HG03280 (cell line): ENCODE results near the gene LRIT1.

Source experiments
- ATAC-seq: cut with Tn5 transposase; IDR thresholded peaks from one replicate; pipeline ENCODE4 v1.9.1; 2021; ENCODE audit warnings: mild to moderate bottlenecking, moderate library complexity; ENCODE audit not compliant: unreplicated experiment

The LRIT1 gene

DNA sequence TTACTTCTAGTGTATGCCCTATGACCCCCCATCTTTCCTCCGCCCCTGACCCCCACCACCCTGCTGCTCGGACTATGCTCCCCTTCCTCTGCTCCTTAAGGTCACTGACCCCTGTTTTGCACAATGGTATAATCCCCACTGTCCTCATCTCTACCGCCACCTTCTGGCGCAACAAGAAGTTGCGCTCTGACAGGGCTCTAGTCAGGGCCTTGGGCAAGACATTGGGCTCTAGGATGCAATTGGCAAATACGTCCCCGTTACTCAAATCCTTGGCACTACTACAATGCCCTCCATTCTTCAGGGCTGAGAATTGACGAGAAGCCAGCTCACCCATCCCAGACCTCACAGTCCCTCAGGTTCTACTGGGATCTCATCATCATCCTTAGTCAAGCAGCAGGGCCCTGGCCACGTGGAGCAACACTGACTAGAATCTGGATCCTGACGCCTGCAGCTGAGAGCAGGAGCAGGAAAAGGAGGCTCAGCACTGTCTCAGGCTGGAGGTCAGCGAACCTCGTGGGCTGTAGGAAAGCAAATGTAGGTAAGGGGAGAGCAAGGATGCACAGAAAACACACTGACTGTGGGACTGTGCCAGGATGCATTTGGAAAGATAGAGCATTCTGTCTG lies 26.6 kb downstream of the LRIT1 start:
- peak; percentile 88 for ATAC-seq

DNA sequence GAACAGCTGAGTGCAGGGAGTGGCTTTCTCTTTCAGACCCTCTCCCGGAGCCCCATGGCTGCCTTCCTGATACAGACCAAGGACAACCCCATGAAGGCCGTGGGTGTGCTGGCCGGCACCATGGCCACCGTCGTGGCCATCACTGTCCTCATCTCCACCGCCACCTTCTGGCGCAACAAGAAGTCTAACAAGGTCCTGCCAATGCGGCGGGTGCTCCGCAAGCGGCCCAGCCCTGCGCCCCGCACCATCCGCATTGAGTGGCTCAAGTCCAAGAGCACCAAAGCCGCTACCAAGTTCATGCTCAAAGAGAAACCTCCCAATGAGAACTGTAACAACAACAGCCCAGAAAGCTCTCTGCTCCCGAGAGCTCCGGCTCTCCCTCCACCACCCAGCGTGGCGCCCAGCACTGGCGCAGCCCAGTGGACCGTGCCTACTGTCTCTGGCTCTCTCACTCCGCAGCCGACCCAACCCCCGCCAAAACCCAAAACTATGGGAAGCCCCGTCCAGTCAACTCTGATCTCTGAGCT lies 27.2 kb downstream of the LRIT1 start:
- ATAC-seq, result no peak

DNA sequence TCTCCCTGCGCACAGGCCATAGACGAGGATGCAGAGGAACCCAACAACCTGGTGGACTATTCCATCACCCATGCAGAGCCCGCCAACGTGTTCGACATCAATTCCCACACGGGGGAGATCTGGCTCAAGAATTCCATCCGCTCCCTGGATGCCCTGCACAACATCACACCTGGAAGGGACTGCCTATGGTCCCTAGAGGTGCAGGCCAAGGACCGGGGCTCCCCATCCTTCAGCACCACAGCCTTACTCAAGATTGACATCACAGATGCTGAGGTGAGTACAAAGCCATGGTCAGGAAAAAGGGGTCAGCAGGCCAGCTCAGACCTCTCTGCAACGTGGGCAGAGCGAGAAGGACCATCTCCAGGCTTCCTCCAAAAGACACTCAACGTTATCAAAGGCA lies 28.3 kb downstream of the LRIT1 start:
- ATAC-seq, result no peak

DNA sequence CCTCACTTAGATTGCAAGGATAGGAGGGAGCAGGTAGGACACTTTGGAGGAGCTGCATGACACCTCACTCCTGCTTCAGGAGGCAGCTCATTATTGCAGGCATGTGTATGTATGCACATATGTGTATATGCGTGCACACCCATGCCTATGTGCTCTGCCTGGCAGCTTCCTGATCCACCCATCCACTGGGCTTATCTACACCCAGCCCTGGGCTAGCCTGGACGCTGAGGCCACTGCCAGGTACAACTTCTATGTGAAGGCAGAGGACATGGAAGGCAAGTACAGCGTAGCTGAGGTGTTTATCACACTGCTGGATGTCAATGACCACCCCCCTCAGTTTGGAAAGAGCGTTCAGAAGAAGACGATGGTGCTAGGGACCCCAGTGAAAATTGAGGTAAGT lies 29.3 kb downstream of the LRIT1 start:
- ATAC-seq, result no peak

DNA sequence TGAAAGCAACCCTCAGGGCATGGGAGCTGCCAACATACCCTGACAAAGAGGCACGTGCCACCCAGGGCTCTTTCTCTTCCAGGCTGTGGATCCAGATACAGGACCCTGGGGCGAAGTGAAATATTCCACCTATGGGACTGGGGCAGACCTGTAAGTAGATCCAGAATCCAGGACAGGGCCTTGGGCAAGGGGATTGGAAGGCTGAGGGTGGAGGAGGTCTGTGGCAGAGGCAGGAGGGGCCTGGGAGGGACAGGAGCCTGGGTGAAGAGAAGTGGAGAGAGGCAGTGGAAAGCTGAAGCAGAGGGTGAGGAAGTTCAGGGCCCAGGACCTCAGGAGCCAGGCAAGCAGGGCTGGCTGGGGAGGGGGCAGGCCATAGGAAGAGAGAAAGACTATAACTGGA lies 29.8 kb downstream of the LRIT1 start:
- no peak for ATAC-seq

DNA sequence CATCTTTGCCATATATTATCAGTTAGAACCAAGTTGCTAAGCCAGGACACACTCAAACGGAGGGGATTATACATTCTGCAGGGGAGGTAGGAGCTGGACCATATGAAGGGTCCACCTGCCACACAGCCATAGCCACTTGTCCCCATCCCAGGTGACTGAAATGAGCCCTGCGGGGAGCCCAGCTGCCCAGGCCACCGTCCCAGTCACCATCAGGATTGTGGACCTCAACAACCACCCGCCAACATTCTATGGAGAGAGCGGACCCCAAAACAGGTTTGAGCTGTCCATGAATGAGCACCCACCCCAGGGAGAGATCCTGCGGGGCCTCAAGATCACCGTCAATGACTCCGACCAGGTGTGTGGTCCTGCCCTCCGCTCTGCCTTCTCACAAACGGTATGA lies 33.3 kb downstream of the LRIT1 start:
- no peak for ATAC-seq

DNA sequence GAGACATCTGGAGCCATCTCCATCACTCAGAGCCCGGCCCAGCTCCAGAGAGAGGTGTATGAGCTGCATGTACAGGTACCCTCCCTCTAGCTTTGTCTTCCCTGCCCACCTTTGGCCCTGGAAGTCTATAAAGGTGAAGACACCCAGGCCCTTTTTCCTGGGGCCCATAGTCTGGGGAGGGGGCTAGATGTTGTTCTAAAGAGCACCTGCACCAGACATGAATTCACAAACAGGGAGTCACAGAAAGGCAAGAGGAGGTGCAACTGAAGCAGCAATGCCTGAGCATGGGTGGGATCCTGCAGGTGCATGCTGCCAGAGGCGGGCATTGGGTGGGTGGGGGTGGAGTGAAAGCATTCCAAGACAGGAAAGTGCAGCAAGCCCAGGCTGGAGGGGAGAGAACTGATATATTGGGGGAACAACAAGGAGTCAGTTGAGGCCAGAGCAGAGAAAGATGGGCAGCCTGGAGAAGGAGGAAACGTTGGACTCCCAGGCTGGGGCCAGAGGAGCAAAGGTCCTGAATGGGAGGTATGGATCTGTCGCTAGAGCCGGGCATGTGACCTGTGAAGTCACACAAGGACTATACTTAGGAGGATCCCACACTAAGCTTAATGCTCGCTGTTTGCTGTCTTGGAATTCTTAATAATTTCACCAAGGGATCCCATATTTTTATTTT lies 35.4 kb downstream of the LRIT1 start:
- no peak for ATAC-seq

DNA sequence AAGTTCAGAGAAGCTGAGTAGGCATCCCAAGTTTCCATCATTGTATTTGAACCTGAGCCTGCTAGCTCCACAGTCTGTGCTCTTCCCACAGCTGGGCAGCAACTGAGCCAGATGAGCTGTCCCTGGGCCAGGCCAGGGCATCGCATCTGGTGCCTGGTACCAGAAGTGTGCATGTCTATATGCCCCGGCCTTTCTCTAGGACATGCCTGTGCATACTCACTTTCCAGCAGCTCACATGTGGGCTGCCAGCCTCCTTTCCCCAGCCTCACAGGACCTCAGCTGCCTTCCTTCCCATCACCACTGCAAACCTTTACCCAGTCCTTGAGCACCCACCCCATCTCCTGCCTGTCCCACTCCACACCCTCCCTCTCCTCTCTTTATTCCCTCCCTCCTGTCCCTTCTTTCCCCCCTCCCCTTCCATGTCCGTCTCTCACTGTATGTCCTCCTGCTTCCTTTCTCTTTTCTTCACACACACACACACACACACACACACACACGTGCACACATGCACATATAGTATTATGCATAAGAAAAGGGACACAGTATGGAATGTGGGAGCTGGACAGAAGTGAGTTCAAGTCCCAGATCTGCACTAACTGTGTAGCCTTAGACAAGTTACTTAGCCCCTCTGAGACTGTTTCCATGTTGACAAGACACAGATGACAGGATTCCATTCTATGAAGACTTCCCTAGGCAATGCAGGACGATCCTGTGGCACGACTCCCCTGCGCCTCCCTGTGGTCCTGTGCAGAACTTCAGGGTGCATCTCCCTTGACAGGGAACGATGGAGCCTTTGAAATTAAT lies 36.1 kb downstream of the LRIT1 start:
- ATAC-seq, result peak; percentile 73

DNA sequence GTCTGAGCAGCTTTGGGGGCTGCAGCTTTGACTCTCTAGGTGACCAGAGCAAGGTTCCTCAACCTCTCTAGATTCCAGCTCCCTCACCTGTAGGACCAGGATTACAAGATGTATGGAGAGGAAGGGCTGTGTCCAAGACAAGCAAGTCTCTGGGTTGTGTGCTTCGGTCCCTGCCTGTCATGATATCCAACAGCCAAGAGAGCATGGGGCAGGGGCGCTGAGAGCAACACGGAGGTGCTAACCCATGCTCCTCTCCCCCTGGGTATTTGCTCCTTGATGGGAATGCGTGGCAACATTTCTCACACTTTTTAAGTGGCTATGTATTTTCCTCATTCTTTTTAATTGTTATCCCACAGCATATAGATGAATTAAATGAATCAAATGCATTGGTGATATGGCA lies 36.7 kb downstream of the LRIT1 start:
- no peak for ATAC-seq

DNA sequence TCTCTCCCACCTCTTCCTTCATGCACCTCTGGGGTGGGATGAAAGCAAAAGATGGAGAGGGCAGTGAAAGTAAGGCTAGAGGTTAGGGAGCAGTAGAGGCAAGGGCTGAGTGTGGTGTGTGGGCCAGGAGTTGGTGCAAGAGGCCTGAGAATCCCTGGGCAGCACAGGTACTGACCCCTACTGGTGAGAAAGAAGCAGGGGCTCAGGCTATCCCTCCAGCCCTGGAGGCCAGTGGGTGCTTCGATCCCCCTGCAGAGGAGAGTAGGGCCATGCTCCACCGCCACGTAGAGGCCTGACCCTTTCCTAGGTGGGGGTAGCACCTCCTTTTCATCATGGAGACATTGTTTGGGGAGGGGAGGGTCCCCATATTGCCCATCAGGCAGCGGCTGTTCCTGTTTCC lies 37.2 kb downstream of the LRIT1 start:
- ATAC-seq, result peak; percentile 44

DNA sequence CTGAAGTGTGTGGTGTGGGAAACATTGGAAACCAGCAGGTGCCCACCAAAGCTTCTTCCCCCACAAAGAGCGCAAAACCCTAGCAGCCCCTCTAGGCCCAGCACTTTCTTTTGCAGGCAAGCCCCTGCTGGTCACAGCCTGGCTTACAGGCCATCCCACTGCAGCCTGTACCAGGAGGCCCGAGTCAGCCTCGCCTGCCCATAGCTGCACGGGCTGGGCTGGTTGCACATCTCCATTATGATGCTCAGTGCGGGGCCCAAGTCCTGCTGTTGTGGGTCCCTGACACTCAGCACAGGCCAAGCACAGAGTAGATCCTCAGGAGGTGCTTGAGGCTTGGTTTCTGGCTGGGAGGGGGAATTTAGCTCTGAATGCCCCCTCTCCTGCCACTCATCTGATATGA lies 39.0 kb downstream of the LRIT1 start:
- ATAC-seq, result no peak

DNA sequence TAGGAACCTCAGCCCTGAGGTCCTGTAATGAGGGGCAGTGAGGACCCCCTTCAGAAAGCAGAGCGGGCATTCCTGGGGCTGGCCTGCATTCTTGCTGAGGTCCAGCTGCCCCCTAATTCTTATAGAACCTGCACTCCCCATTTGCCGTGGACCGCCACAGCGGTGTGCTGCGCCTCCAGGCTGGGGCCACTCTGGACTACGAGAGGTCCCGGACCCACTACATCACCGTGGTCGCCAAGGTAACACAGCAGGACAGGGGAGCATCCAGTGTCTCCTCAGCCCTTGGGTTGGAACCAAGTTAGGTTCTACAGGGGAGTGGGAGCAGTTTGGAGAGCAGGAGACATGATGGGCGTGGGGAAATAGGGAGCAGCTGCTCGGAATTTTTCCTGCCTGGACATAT lies 39.7 kb downstream of the LRIT1 start:
- ATAC-seq, result no peak

DNA sequence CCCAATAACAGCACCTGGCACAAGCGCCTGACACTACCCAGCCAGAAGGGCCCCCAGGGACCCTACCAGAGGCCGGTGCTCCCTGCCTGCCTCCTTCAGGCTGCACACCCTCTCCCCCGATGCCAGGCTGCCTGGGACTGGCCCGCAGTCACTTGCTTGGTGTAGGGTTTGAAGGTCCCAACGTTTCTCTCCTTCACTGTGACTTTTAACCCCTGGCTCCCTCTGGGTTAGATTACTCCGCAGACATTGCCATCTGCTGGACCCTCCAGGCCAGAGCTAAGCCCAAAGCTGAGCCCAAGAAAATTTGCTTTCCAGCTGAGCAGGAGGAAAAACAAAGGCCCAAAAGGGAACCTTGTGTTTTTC lies 40.1 kb downstream of the LRIT1 start:
- ATAC-seq, result no peak

DNA sequence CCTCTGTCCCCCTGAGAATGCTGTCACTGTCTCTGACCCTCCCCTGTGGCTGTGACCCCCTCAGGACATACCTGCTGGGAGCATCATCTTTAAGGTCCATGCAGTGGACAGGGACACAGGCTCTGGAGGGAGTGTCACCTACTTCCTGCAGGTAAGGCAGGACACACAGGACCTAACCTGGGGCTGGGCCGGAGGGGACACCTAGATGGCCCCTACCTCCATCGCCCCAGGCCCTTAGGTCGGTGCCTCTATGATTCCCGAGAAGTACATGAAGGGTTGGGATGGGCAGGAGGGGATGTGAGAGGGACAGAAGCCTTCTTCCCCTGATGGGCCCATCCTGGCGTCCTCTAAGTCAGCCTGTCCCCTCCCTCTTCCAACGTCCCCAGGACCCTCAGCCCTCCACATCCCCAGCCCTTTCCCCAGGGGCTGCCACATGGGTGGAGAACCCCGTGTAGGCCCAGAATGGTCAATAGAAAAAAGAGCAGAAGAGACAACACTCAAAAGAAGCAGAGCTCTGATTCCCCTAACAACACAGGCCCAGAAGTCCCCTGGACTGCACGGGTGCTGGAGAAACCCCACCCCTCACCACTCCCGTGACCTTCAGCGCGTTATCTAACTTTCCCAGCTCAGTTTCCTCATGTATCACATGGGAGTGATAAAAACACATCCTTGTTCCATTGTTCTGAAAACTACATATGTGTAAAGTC lies 40.7 kb downstream of the LRIT1 start:
- ATAC-seq, result no peak

DNA sequence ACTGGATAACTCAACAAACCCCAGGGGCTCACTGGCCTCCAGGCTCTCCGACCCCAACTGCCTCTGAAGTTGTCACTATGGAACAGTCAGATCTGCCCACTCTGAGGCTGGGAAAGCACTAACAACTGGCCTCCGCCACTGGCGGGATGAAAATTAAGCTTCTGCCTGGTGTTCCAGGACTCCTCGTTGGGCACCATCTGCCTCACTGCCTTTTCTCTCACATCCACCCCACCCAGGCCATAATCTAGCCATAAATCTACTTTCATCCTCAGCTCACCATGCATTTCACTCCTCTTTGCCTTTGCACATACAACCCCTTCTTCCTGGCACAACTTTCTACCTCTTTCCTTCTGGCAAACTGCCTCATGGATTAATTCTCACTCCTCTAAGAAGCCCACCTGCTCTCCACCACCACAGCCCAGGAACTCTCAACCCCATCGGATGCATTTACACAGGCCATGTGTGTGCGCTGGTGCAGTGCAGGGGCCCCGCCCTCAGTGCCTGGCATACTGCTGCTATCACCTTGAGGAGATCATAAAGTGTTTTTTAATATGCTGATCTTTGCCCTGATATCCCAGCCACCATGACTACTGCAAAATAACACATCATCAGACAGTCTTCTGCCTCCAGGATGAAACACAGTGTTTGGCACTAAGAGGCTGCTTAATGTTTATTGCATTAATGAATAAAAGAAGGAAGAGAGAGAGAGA lies 43.0 kb downstream of the LRIT1 start:
- no peak for ATAC-seq

DNA sequence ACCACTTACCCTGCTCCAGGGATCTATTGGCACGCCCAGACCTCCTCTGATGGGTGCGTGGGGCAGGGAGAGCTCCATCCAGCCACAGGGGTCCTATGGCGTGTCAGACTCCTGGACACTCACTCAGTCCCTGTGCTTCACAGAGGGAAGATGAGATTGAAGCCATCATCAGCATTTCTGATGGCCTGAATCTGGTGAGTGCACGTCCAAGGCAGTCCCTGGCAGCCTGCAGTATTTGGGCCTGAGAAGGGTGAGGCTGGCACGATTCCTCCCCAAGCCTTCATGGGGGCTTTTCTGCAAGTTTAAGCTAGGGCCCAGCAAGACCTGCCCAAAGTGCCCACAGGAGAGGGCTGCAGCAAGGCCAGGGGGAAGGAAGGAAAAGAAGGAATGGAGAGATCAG lies 43.7 kb downstream of the LRIT1 start:
- ATAC-seq, result no peak

DNA sequence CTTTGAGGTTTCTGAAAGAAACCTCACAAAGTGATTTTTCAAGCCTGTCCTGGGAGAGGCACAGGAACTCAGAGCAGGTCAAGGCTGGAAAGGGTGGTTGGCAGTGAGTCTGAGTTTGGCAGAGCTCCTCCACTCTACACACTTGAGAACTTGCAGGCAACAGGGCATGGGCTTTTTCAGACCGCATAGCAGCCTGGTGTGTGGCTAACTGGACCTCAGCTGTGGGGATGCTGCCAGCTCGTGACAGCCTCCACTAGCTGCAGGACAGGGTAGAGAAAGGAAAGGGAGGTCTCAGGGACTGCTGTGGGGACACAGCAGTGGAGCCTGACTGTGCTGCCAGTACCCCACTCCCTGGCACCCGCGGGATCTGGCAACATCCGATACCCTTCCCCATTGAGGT lies 44.4 kb downstream of the LRIT1 start:
- no peak for ATAC-seq

DNA sequence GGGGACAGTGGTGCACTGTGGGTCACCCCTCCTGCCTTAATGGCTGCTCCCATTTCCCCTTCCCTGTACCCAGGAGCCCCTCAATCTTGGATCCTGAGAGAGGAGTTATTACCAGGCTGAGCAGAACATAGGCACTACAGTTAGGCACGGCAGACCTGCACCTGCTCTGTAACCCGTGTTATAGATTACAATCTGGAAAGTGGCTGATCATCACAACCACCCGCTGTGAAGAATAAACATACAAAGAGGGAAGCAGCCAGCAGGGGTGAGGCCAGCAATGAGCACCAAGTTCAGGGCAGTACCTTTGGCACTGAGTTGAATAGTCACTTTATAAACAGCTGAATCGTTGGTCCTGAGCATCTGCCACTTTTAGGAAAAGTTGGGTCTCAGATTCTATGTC lies 45.3 kb downstream of the LRIT1 start:
- ATAC-seq, result no peak

DNA sequence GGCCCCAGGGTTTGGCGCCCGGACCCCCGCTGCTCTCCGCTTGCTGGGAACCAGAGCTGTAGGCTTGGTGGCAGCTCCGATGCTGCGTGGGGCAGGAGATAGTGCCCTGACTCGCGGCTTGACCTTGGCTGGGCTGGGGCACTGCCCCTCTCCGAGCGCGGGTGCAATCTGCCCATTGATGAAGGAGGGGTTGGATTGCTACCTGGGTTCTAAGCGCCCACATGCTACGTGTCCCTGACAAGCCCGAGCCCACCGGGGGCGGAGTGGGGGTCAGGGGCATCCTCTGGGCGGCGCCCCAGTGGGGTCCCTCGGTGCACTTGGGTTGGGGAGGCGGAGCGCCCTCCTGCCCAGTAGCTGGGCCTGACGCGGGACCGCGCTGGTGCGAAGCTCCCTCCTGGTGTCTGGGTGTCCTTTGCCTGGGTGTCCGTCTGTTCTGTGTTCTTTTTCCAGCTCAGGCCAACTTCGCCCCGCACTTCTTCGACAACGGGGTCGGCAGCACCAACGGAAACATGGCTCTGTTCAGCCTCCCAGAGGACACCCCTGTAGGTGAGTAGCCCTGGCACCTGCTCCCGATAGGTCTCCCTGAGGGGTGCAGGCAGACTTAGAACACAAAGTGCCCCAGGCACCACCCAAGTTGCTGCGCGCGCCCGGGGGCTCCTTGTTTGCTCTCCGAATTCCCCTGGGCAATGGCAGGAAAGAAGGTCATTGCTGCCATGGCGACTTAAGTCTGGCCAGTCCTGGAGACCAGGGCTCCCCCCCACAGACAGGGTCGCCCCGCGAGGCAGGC lies 46.1 kb downstream of the LRIT1 start:
- ATAC-seq, result no peak

DNA sequence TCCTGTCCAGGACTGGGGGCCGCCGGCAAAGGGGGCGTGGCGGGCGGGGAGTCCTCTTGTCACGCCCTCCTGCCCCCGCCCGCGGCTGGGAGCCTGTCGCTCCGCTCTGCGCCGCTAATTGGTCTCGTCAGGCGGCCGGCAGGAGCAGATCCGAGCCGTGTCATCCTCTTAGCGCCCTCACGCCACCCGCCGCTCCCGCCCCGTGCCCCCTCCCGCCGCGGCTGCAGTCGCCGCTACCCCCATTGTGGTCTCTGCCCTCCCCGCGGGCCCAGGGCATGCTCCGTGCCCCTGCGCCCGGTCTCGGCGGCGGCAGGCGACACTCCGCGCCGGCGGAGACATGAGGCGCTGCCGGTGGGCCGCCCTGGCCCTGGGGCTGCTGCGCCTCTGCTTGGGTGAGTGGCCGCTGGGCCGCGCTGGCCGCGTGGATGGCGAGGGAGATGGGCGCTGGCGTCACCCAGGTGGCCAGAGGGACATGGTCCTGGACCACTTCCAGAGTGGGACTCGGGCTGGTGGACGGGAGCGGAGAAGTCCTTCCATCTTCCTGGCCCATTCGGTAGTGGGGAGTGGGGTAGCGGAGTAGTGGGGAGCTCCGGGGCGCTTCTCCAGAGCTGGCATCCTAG lies 46.8 kb downstream of the LRIT1 start, which contains the start of gene CDHR1:
TSS of gene CDHR1 (plus strand) at position 114 of the 620 bp plus-strand sequence. CDS start at position 338, 224 bp downstream.
- ATAC-seq, result peak; percentile 71
